H9 (cell line): ENCODE measurements around the gene MTA1. TPM values are rescaled to one million over a fixed set of nuclear protein-coding genes. Genes with fewer than 3 reads are reported as not detected.

ENCODE experiments used
- DNase-seq: peaks from one replicate; pipeline ENCODE4 v3.0.0-alpha.2; 2017
- H2AFZ ChIP-seq: one replicate; pipeline ENCODE4 v1.6.1; 2013; ENCODE audit warnings: mild to moderate bottlenecking, low read length, control low read depth, moderate library complexity
- H2AK5ac ChIP-seq: 2 replicates; pipeline ENCODE4 v1.6.1; 2013; ENCODE audit warnings: low read length, control low read depth, mixed read lengths; ENCODE audit not compliant: insufficient read length
- H2BK120ac ChIP-seq: one replicate; pipeline ENCODE4 v1.6.1; 2013; ENCODE audit warnings: low read depth, mild to moderate bottlenecking, low read length, control low read depth, inconsistent platforms; ENCODE audit not compliant: poor library complexity, severe bottlenecking
- H2BK12ac ChIP-seq: 2 replicates; pipeline ENCODE4 v1.6.1; 2013; ENCODE audit warnings: low read length, control low read depth, mixed read lengths, low read depth; ENCODE audit not compliant: insufficient read length
- H2BK15ac ChIP-seq: 2 replicates; pipeline ENCODE4 v1.6.1; 2013; ENCODE audit warnings: low read depth, low read length, control low read depth
- H2BK20ac ChIP-seq: one replicate; pipeline ENCODE4 v1.6.1; 2013; ENCODE audit warnings: low read depth, mild to moderate bottlenecking, low read length, control low read depth, inconsistent platforms; ENCODE audit not compliant: poor library complexity, severe bottlenecking
- H2BK5ac ChIP-seq: 2 replicates; pipeline ENCODE4 v1.6.1; 2013; ENCODE audit warnings: low read length, control low read depth, mixed read lengths; ENCODE audit not compliant: insufficient read length
- H3K14ac ChIP-seq: 2 replicates; pipeline ENCODE4 v1.6.1; 2013; ENCODE audit warnings: low read length, control low read depth; ENCODE audit not compliant: insufficient read depth
- H3K18ac ChIP-seq: 2 replicates; pipeline ENCODE4 v1.6.1; 2013; ENCODE audit warnings: low read depth, mild to moderate bottlenecking, mixed read lengths, low read length, control low read depth; ENCODE audit not compliant: insufficient read length
- H3K23ac ChIP-seq: 2 replicates; pipeline ENCODE4 v1.6.1; 2013; ENCODE audit warnings: low read length, control low read depth, mixed read lengths, low read depth; ENCODE audit not compliant: insufficient read length
- H3K23me2 ChIP-seq: 2 replicates; pipeline ENCODE4 v1.6.1; 2013; ENCODE audit warnings: low read depth, mild to moderate bottlenecking, mixed read lengths, low read length, control low read depth; ENCODE audit not compliant: insufficient read length, poor library complexity, severe bottlenecking
- H3K27ac ChIP-seq: 2 replicates; pipeline ENCODE4 v1.5.1; 2013; ENCODE audit warnings: low read length, control low read depth, mixed read lengths, low read depth; ENCODE audit not compliant: insufficient read length
- H3K27me3 ChIP-seq: 2 replicates; pipeline ENCODE4 v1.6.1; 2013; ENCODE audit warnings: low read length, control low read depth, inconsistent platforms; ENCODE audit not compliant: insufficient read depth
- H3K4ac ChIP-seq: 2 replicates; pipeline ENCODE4 v1.6.1; 2013; ENCODE audit warnings: low read depth, mild to moderate bottlenecking, control low read depth, inconsistent platforms, low read length, moderate library complexity
- H3K4me1 ChIP-seq: 2 replicates; pipeline ENCODE4 v1.6.1; 2013; ENCODE audit warnings: low read length, control low read depth, inconsistent platforms; ENCODE audit not compliant: insufficient read depth
- H3K4me2 ChIP-seq: 2 replicates; pipeline ENCODE4 v1.6.1; 2013; ENCODE audit warnings: low read length, control low read depth, mixed read lengths; ENCODE audit not compliant: insufficient read length, insufficient read depth
- H3K56ac ChIP-seq: 2 replicates; pipeline ENCODE4 v1.6.1; 2013; ENCODE audit warnings: low read depth, mild to moderate bottlenecking, mixed read lengths, low read length, control low read depth; ENCODE audit not compliant: insufficient read length
- H3K79me1 ChIP-seq: 2 replicates; pipeline ENCODE4 v1.6.1; 2013; ENCODE audit warnings: low read depth, mild to moderate bottlenecking, moderate library complexity, low read length, control low read depth, inconsistent platforms; ENCODE audit not compliant: insufficient read depth, poor library complexity, severe bottlenecking
- H3K79me2 ChIP-seq: 2 replicates; pipeline ENCODE4 v1.6.1; 2013; ENCODE audit warnings: low read length, control low read depth, inconsistent platforms; ENCODE audit not compliant: insufficient read depth
- H3K9ac ChIP-seq: 2 replicates; pipeline ENCODE4 v1.6.1; 2013; ENCODE audit warnings: low read length, control low read depth, mixed read lengths; ENCODE audit not compliant: insufficient read length; ENCODE audit errors: extremely low read depth
- H3K9me3 ChIP-seq: one replicate; pipeline ENCODE4 v1.6.1; 2013; ENCODE audit warnings: low read depth, low read length, inconsistent platforms; ENCODE audit not compliant: control insufficient read depth
- H3T11ph ChIP-seq: one replicate; pipeline ENCODE4 v1.6.1; 2013; ENCODE audit warnings: mild to moderate bottlenecking, low read length, control low read depth, inconsistent platforms
- H4K20me1 ChIP-seq: one replicate; pipeline ENCODE4 v1.6.1; 2013; ENCODE audit not compliant: control insufficient read depth, insufficient read length, insufficient read depth
- H4K5ac ChIP-seq: 2 replicates; pipeline ENCODE4 v1.6.1; 2013; ENCODE audit warnings: low read depth, mild to moderate bottlenecking, mixed read lengths, low read length, control low read depth; ENCODE audit not compliant: insufficient read length
- H4K8ac ChIP-seq: replicated peaks from 2 replicates; pipeline ENCODE4 v1.6.1; 2013; ENCODE audit warnings: low read length, control low read depth, mixed read lengths, low read depth; ENCODE audit not compliant: insufficient read length
- H4K91ac ChIP-seq: 2 replicates; pipeline ENCODE4 v1.6.1; 2013; ENCODE audit warnings: low read depth, mild to moderate bottlenecking, moderate library complexity, mixed read lengths, low read length, control low read depth; ENCODE audit not compliant: insufficient read length
- H3K27ac Mint-ChIP-seq, 3 experiments: 2 replicates in 2 of 3; 3 replicates in 1 of 3; pipeline ENCODE4 v1.8.0; 2020 to 2021; ENCODE audit warnings: mixed read lengths in 3 of 3, mild to moderate bottlenecking in 1 of 3, moderate library complexity in 1 of 3
- H3K27me3 Mint-ChIP-seq: 2 replicates; pipeline ENCODE4 v1.8.0; 2021; ENCODE audit warnings: low read depth, mild to moderate bottlenecking, moderate library complexity, mixed read lengths
- H3K36me3 Mint-ChIP-seq, 3 experiments: 2 replicates in 2 of 3; 3 replicates in 1 of 3; pipeline ENCODE4 v1.8.0; 2020 to 2021; ENCODE audit warnings: low read depth in 3 of 3, mixed read lengths in 3 of 3; ENCODE audit not compliant: insufficient read depth in 1 of 3
- H3K4me1 Mint-ChIP-seq, 2 experiments: 2 replicates each; pipeline ENCODE4 v1.8.0; 2020; ENCODE audit warnings: mixed read lengths in 2 of 2
- H3K4me3 Mint-ChIP-seq, 2 experiments: 2 replicates in 1 of 2; 3 replicates in 1 of 2; pipeline ENCODE4 v1.8.0; 2020 to 2021; ENCODE audit warnings: mild to moderate bottlenecking in 2 of 2, mixed read lengths in 2 of 2, moderate library complexity in 1 of 2
- H3K9me3 Mint-ChIP-seq, 2 experiments: 2 replicates in 1 of 2; 3 replicates in 1 of 2; pipeline ENCODE4 v1.8.0; 2020; ENCODE audit warnings: mild to moderate bottlenecking in 2 of 2, mixed read lengths in 2 of 2, moderate library complexity in 1 of 2
- CTCF ChIP-seq: fragments of 200-600 bp; sonication (generic); conservative IDR thresholded peaks from 3 replicates; pipeline ENCODE4 v1.8.0; 2021; ENCODE audit warnings: antibody characterized with exemption, mild to moderate bottlenecking
- WGBS: extraction: QIAGEN DNeasy Blood & Tissue Kit; methylation state at CpG from one replicate; pipeline ENCODE4 v1.1.7; 2013; ENCODE audit warnings: missing lambda C conversion rate, low lambda C conversion rate, mixed read lengths; ENCODE audit not compliant: insufficient read length; ENCODE audit errors: extremely low coverage; 5-methylcytosine and 5-hydroxymethylcytosine counted together
- total RNA-seq: library from RNA; stranded (reverse); gene quantifications from 2 replicates; pipeline ENCODE4 v1.2.1, GENCODE V29; 2021

The MTA1 gene
- total RNA-seq, 1 experiment from 2014 or later, result 230 TPM

GRCh38 chr14:105470350-105471296 lies 51.0 kb downstream of the MTA1 start:
- Mint-ChIP-seq H3K9me3 (no peaks in the 10 kb centered on the region), H3K4me3 (no peak overlapping the region), H3K36me3 (peaks cover 0 to 7% (median 0%) of the 10 kb centered on the region in 3 experiments; a peak in 2 of 7 replicates), H3K27ac (no peak overlapping the region; a peak in 1 of 7 replicates), H3K4me1 (peaks cover 0 to 8% of the 10 kb centered on the region in 2 experiments; a peak in 1 of 4 replicates), H3K27me3 (peaks cover 5% of the 10 kb centered on the region)
- Histone ChIP-seq H2AK5ac (no peak overlapping the region), H2AFZ (no peak overlapping the region), H3K79me2 (no peaks in the 10 kb centered on the region), H2BK12ac (no peak overlapping the region), H3K79me1 (no peaks in the 10 kb centered on the region), H2BK20ac (no peak overlapping the region), H3K27me3 (peaks cover 4% of the 10 kb centered on the region; the same call in 1 of the 2 replicates), H4K20me1 (no peaks in the 10 kb centered on the region), H4K5ac (no peak overlapping the region), H3K9ac (no peak overlapping the region), H3K23me2 (peaks cover 4% of the 10 kb centered on the region), H3T11ph (no peak overlapping the region), H3K56ac (no peak overlapping the region), H3K4ac (no peak overlapping the region), H3K23ac (no peak overlapping the region), H2BK120ac (no peak overlapping the region), H3K4me1 (no peaks in the 10 kb centered on the region; the same call in 1 of the 2 replicates), H3K18ac (no peak overlapping the region), H3K4me2 (no peak overlapping the region), H4K91ac (no peak overlapping the region), H3K9me3 (no peaks in the 10 kb centered on the region), H2BK15ac (no peak overlapping the region), H4K8ac (no peak overlapping the region), H3K27ac (no peak overlapping the region), H3K14ac (no peak overlapping the region), H2BK5ac (no peak overlapping the region)
- no peak for TF ChIP-seq CTCF
- no CpG with 5 or more reads among the region's 34 CpGs for WGBS
- DNase-seq, result no peak
